ENCODE data around the gene CTBP2.

DNA sequence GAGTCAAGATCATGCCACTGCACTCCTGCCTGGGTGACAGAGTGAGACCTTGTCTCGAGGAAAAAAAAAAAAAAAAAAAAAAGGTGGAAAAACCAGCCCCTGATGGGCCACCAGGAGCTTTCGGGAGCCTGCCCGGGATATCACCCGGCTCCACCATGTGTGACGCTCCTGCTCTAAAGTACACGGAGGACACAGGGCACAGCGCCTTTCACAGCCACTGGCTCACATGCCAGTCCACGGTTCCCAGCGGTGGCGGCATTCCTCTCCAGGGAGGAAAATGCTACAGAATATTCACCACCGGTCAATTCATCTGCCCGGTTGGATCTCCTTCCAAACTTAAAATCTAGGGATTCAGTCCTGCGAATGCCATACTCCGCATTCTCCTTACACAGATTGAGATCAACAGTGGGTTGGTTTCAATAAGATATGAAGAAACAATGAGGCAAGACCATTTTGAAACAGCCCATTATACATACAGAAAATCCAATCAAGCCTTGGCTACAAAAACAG is 81.2 kb downstream of the CTBP2 start:
- TF ChIP-seq, protein P1, sequence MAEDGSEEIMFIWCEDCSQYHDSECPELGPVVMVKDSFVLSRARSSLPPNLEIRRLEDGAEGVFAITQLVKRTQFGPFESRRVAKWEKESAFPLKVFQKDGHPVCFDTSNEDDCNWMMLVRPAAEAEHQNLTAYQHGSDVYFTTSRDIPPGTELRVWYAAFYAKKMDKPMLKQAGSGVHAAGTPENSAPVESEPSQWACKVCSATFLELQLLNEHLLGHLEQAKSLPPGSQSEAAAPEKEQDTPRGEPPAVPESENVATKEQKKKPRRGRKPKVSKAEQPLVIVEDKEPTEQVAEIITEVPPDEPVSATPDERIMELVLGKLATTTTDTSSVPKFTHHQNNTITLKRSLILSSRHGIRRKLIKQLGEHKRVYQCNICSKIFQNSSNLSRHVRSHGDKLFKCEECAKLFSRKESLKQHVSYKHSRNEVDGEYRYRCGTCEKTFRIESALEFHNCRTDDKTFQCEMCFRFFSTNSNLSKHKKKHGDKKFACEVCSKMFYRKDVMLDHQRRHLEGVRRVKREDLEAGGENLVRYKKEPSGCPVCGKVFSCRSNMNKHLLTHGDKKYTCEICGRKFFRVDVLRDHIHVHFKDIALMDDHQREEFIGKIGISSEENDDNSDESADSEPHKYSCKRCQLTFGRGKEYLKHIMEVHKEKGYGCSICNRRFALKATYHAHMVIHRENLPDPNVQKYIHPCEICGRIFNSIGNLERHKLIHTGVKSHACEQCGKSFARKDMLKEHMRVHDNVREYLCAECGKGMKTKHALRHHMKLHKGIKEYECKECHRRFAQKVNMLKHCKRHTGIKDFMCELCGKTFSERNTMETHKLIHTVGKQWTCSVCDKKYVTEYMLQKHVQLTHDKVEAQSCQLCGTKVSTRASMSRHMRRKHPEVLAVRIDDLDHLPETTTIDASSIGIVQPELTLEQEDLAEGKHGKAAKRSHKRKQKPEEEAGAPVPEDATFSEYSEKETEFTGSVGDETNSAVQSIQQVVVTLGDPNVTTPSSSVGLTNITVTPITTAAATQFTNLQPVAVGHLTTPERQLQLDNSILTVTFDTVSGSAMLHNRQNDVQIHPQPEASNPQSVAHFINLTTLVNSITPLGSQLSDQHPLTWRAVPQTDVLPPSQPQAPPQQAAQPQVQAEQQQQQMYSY (CRISPR knock-in tag; IDR thresholded peaks at IDR 0.05), result no peak
- TF ChIP-seq, protein P2, sequence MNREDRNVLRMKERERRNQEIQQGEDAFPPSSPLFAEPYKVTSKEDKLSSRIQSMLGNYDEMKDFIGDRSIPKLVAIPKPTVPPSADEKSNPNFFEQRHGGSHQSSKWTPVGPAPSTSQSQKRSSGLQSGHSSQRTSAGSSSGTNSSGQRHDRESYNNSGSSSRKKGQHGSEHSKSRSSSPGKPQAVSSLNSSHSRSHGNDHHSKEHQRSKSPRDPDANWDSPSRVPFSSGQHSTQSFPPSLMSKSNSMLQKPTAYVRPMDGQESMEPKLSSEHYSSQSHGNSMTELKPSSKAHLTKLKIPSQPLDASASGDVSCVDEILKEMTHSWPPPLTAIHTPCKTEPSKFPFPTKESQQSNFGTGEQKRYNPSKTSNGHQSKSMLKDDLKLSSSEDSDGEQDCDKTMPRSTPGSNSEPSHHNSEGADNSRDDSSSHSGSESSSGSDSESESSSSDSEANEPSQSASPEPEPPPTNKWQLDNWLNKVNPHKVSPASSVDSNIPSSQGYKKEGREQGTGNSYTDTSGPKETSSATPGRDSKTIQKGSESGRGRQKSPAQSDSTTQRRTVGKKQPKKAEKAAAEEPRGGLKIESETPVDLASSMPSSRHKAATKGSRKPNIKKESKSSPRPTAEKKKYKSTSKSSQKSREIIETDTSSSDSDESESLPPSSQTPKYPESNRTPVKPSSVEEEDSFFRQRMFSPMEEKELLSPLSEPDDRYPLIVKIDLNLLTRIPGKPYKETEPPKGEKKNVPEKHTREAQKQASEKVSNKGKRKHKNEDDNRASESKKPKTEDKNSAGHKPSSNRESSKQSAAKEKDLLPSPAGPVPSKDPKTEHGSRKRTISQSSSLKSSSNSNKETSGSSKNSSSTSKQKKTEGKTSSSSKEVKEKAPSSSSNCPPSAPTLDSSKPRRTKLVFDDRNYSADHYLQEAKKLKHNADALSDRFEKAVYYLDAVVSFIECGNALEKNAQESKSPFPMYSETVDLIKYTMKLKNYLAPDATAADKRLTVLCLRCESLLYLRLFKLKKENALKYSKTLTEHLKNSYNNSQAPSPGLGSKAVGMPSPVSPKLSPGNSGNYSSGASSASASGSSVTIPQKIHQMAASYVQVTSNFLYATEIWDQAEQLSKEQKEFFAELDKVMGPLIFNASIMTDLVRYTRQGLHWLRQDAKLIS (CRISPR knock-in tag; IDR thresholded peaks at IDR 0.05; ENCODE audit: borderline replicate concordance), result no peak
- TF ChIP-seq, protein P3, sequence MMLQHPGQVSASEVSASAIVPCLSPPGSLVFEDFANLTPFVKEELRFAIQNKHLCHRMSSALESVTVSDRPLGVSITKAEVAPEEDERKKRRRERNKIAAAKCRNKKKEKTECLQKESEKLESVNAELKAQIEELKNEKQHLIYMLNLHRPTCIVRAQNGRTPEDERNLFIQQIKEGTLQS (CRISPR knock-in tag; conservative IDR thresholded peaks at IDR 0.05), result no peak
- TF ChIP-seq, protein P4, sequence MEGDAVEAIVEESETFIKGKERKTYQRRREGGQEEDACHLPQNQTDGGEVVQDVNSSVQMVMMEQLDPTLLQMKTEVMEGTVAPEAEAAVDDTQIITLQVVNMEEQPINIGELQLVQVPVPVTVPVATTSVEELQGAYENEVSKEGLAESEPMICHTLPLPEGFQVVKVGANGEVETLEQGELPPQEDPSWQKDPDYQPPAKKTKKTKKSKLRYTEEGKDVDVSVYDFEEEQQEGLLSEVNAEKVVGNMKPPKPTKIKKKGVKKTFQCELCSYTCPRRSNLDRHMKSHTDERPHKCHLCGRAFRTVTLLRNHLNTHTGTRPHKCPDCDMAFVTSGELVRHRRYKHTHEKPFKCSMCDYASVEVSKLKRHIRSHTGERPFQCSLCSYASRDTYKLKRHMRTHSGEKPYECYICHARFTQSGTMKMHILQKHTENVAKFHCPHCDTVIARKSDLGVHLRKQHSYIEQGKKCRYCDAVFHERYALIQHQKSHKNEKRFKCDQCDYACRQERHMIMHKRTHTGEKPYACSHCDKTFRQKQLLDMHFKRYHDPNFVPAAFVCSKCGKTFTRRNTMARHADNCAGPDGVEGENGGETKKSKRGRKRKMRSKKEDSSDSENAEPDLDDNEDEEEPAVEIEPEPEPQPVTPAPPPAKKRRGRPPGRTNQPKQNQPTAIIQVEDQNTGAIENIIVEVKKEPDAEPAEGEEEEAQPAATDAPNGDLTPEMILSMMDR (IDR thresholded peaks at IDR 0.05), result no peak
- TF ChIP-seq, protein P5, sequence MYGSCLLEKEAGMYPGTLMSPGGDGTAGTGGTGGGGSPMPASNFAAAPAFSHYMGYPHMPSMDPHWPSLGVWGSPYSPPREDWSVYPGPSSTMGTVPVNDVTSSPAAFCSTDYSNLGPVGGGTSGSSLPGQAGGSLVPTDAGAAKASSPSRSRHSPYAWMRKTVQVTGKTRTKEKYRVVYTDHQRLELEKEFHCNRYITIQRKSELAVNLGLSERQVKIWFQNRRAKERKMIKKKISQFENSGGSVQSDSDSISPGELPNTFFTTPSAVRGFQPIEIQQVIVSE (CRISPR knock-in tag; IDR thresholded peaks at IDR 0.05; ENCODE audit: borderline replicate concordance), result no peak
- TF ChIP-seq CBFB (CRISPR knock-in tag; IDR thresholded peaks at IDR 0.05; ENCODE audit: low read depth), result no peak
- TF ChIP-seq FOXK1 (CRISPR knock-in tag; IDR thresholded peaks at IDR 0.05), result no peak

Measured in WTC11 (cell line).